Stimulated activated CD4-positive, alpha-beta T cell treated with anti-CD3 and anti-CD28 coated beads, Interleukin-12 subunit alpha, Interleukin-12 subunit beta, amount 100 ng/mL, for 48 hours (primary cell): ENCODE measurements around the gene HOXB9.

Source experiments
- DNase-seq, 3 donors: peaks; one replicate each; pipeline ENCODE4 v3.0.0-alpha.2; 2020; ENCODE audit warnings: low read depth in 2 of 3, low spot score in 1 of 3

The HOXB9 gene

GRCh38 chr17:48626245-48627117 lies at the start of gene HOXB9:
TSS of gene HOXB9 (minus strand) at chr17:48626358. CDS start at chr17:48626269, 89 bp downstream.
- no peak for DNase-seq

- no peak for DNase-seq
Observed at GRCh38 chr17:48672340-48672739, 46.2 kb upstream of the HOXB9 start.

GRCh38 chr17:48671697-48672171 lies 45.6 kb upstream of the HOXB9 start:
- DNase-seq = peak; percentile 39 to 70 (median 57)

GRCh38 chr17:48663134-48663924 lies 37.2 kb upstream of the HOXB9 start:
- no peak for DNase-seq

GRCh38 chr17:48655913-48656312 lies 29.8 kb upstream of the HOXB9 start:
- no peak for DNase-seq

GRCh38 chr17:48649741-48650140 lies 23.6 kb upstream of the HOXB9 start:
- DNase-seq = no peak

GRCh38 chr17:48647963-48648245 lies 21.7 kb upstream of the HOXB9 start:
- no peak for DNase-seq

- no peak for DNase-seq
Observed at GRCh38 chr17:48647103-48647962, 21.2 kb upstream of the HOXB9 start.

- no peak for DNase-seq
Observed at GRCh38 chr17:48646183-48647102, 20.3 kb upstream of the HOXB9 start.

GRCh38 chr17:48645639-48646182 lies 19.6 kb upstream of the HOXB9 start:
- no peak for DNase-seq

GRCh38 chr17:48644910-48645557 lies 18.9 kb upstream of the HOXB9 start:
- DNase-seq = no peak

- DNase-seq = no peak
Observed at GRCh38 chr17:48644159-48644558, 18.0 kb upstream of the HOXB9 start.

- DNase-seq = no peak
Observed at GRCh38 chr17:48643697-48644012, 17.5 kb upstream of the HOXB9 start.

GRCh38 chr17:48642843-48643696 lies 16.9 kb upstream of the HOXB9 start:
- no peak for DNase-seq

- DNase-seq = no peak
Observed at GRCh38 chr17:48642059-48642842, 16.1 kb upstream of the HOXB9 start.

- DNase-seq = no peak
Observed at GRCh38 chr17:48641541-48642058, 15.4 kb upstream of the HOXB9 start.

GRCh38 chr17:48640858-48641180 lies 14.7 kb upstream of the HOXB9 start:
- DNase-seq = no peak
